ENCODE data around the gene MYO1E. TPM values are rescaled to one million over a fixed set of nuclear protein-coding genes. Genes with fewer than 3 reads are reported as not detected.

The MYO1E gene
- total RNA-seq, 4 donors from 2014 or later: 131 to 388 (median 345) TPM

- intact Hi-C loops (cut with DNase I; ENCODE audit: low total_unique reads): no loop called here
- TF ChIP-seq POLR2AphosphoS5 (IDR thresholded peaks at IDR 0.05) (no peak), CTCF (IDR thresholded peaks at IDR 0.05) (no peak), EP300 (IDR thresholded peaks at IDR 0.05; ENCODE audit: low read depth) (no peak), POLR2A (IDR thresholded peaks at IDR 0.05) (no peak)
- WGBS, 2 donors (ENCODE audit: low coverage in 1 of 2): 94% methylated on average over 30 of the region's 30 CpGs; no CpG with 5 or more reads in 1 of the 2 donors
- Histone ChIP-seq H3K4me3 (no peak within 1 kb of the TSS), H3K27me3 (no peaks in the 10 kb centered on the region), H3K36me3 (peaks cover 0 to 65% (median 20%) of the 10 kb centered on the region in 4 donors), H3K4me1 (no peaks in the 10 kb centered on the region), H3K27ac (no peak within 1 kb of the TSS), H3K9me3 (no peaks in the 10 kb centered on the region)
- in situ Hi-C loops (cut with MboI; ENCODE audit: low pct_ligation_motif_present in 1 of 4, low pct_unique_long_range_greater_than_20kb in 1 of 4, low sequenced_read_pairs in 3 of 4): loop anchor here in 1 of 4 donors (25.0 kb wide), 1 partner anchor 394 kb away; no protein-coding TSS in a partner anchor
- no peak for DNase-seq
Observed at GRCh38 chr15:59206623-59207183, 166.0 kb downstream of the MYO1E start, which contains the start of gene LDHAL6B. LDHAL6B (plus strand) TSS chr15:59206843; CDS start chr15:59206941, 98 bp downstream.

- Histone ChIP-seq H3K9me3 (no peaks in the 10 kb centered on the region), H3K4me3 (no peak overlapping the region), H3K4me1 (no peaks in the 10 kb centered on the region), H3K27me3 (no peaks in the 10 kb centered on the region), H3K36me3 (peaks cover 0 to 67% (median 21%) of the 10 kb centered on the region in 4 donors), H3K27ac (no peak overlapping the region)
- in situ Hi-C loops (cut with MboI; ENCODE audit: low pct_ligation_motif_present in 1 of 4, low pct_unique_long_range_greater_than_20kb in 1 of 4, low sequenced_read_pairs in 3 of 4) (loop anchor here in 1 of 4 donors (25.0 kb wide), 1 partner anchor 394 kb away; no protein-coding TSS in a partner anchor), intact Hi-C loops (cut with DNase I; ENCODE audit: low total_unique reads) (no loop called here)
- no peak for DNase-seq
- 82% methylated on average over 9 of the region's 9 CpGs; no CpG with 5 or more reads in 1 of the 2 donors for WGBS, 2 donors (ENCODE audit: low coverage in 1 of 2)
- TF ChIP-seq POLR2A (IDR thresholded peaks at IDR 0.05) (no peak), EP300 (IDR thresholded peaks at IDR 0.05; ENCODE audit: low read depth) (no peak), CTCF (IDR thresholded peaks at IDR 0.05) (no peak), POLR2AphosphoS5 (IDR thresholded peaks at IDR 0.05) (no peak)
Observed at GRCh38 chr15:59205839-59206622, 166.6 kb downstream of the MYO1E start.

GRCh38 chr15:59203657-59204056, 169.0 kb downstream of the MYO1E start:
- peaks cover 0 to 55% (median 23%) of the 10 kb centered on the region in 4 donors for H3K36me3 ChIP-seq
- in situ Hi-C loops (cut with MboI; ENCODE audit: low pct_ligation_motif_present in 1 of 4, low pct_unique_long_range_greater_than_20kb in 1 of 4, low sequenced_read_pairs in 3 of 4): loop anchor here in 1 of 4 donors (25.0 kb wide), 1 partner anchor 391 kb away; no protein-coding TSS in a partner anchor
- no peak overlapping the region for H3K4me3 ChIP-seq
- no peaks in the 10 kb centered on the region for H3K27me3 ChIP-seq
- no peaks in the 10 kb centered on the region for H3K4me1 ChIP-seq
- H3K9me3 ChIP-seq: no peaks in the 10 kb centered on the region
- no peak overlapping the region for H3K27ac ChIP-seq
- intact Hi-C loops (cut with DNase I; ENCODE audit: low total_unique reads): no loop called here
- DNase-seq: no peak
- TF ChIP-seq POLR2A (IDR thresholded peaks at IDR 0.05) (no peak), CTCF (IDR thresholded peaks at IDR 0.05) (no peak), EP300 (IDR thresholded peaks at IDR 0.05; ENCODE audit: low read depth) (no peak), POLR2AphosphoS5 (IDR thresholded peaks at IDR 0.05) (no peak)
- WGBS, 2 donors (ENCODE audit: low coverage in 1 of 2): 80 to 81% methylated on average over 1 to 3 of the region's 3 CpGs

GRCh38 chr15:59203008-59203407, 169.7 kb downstream of the MYO1E start:
- no peak overlapping the region for H3K4me3 ChIP-seq
- no peaks in the 10 kb centered on the region for H3K27me3 ChIP-seq
- H3K4me1 ChIP-seq: no peaks in the 10 kb centered on the region
- 92 to 100% methylated on average over 1 to 6 of the region's 6 CpGs for WGBS, 2 donors (ENCODE audit: low coverage in 1 of 2)
- H3K27ac ChIP-seq: no peak overlapping the region
- H3K36me3 ChIP-seq: peaks cover 0 to 57% (median 21%) of the 10 kb centered on the region in 4 donors
- no peak for DNase-seq
- no peak for TF ChIP-seq EP300 (IDR thresholded peaks at IDR 0.05; ENCODE audit: low read depth)
- TF ChIP-seq CTCF (IDR thresholded peaks at IDR 0.05): no peak
- no peak for TF ChIP-seq POLR2A (IDR thresholded peaks at IDR 0.05)
- no peak for TF ChIP-seq POLR2AphosphoS5 (IDR thresholded peaks at IDR 0.05)
- intact Hi-C loops (cut with DNase I; ENCODE audit: low total_unique reads) (no loop called here), in situ Hi-C loops (cut with MboI; ENCODE audit: low pct_ligation_motif_present in 1 of 4, low pct_unique_long_range_greater_than_20kb in 1 of 4, low sequenced_read_pairs in 3 of 4) (loop anchor here in 1 of 4 donors (25.0 kb wide), 1 partner anchor 391 kb away; no protein-coding TSS in a partner anchor)
- no peaks in the 10 kb centered on the region for H3K9me3 ChIP-seq

All from transverse colon (tissue), 4 donors.